HS-27A (cell line): Measurements from ENCODE around the gene ZNF532.
"Not testable (repeated sequence)": the region's sequence is repeated elsewhere in the genome, so short reads cannot be mapped to it uniquely, and the experiment has no call there.

Source experiments
- DNase-seq: peaks from one replicate; pipeline ENCODE4 v3.0.0-alpha.2; 2012; ENCODE audit warnings: low read depth, missing footprints

ZNF532 gene

GRCh38 chr18:58902961-58903360 lies 38.3 kb downstream of the ZNF532 start:
- no peak for DNase-seq

- DNase-seq = no peak
Observed at GRCh38 chr18:58903533-58903932, 38.9 kb downstream of the ZNF532 start.

GRCh38 chr18:58905777-58906428 lies 41.2 kb downstream of the ZNF532 start:
- DNase-seq = no peak

- DNase-seq = no peak
Observed at GRCh38 chr18:58908006-58908405, 43.3 kb downstream of the ZNF532 start.

- no peak for DNase-seq
Observed at GRCh38 chr18:58909521-58909920, 44.8 kb downstream of the ZNF532 start.

- no peak for DNase-seq
Observed at GRCh38 chr18:58911241-58911640, 46.6 kb downstream of the ZNF532 start.

- no peak for DNase-seq
Observed at GRCh38 chr18:58911766-58912165, 47.1 kb downstream of the ZNF532 start.

- no peak for DNase-seq
Observed at GRCh38 chr18:58915006-58915799, 50.5 kb downstream of the ZNF532 start.

- DNase-seq = no peak
Observed at GRCh38 chr18:58915995-58916394, 51.3 kb downstream of the ZNF532 start.

GRCh38 chr18:58919934-58920333 lies 55.3 kb downstream of the ZNF532 start:
- not testable (repeated sequence) for DNase-seq

GRCh38 chr18:58922995-58923394 lies 58.3 kb downstream of the ZNF532 start:
- no peak for DNase-seq

GRCh38 chr18:58924473-58924872 lies 59.8 kb downstream of the ZNF532 start:
- DNase-seq = no peak

- no peak for DNase-seq
Observed at GRCh38 chr18:58927659-58928058, 63.0 kb downstream of the ZNF532 start.

GRCh38 chr18:58928386-58928785 lies 63.7 kb downstream of the ZNF532 start:
- no peak for DNase-seq

- no peak for DNase-seq
Observed at GRCh38 chr18:58929206-58929605, 64.5 kb downstream of the ZNF532 start.

- no peak for DNase-seq
Observed at GRCh38 chr18:58934356-58934755, 69.7 kb downstream of the ZNF532 start.

GRCh38 chr18:58934933-58935577 lies 70.4 kb downstream of the ZNF532 start:
- DNase-seq = no peak

GRCh38 chr18:58937071-58937886 lies 72.6 kb downstream of the ZNF532 start:
- no peak for DNase-seq

- DNase-seq = no peak
Observed at GRCh38 chr18:58937887-58938267, 73.2 kb downstream of the ZNF532 start.

GRCh38 chr18:58941426-58942099 lies 76.9 kb downstream of the ZNF532 start:
- DNase-seq = no peak

- DNase-seq = no peak
Observed at GRCh38 chr18:58943896-58944295, 79.2 kb downstream of the ZNF532 start.
